Midbrain (tissue), 1 donor: Measurements from ENCODE around the gene SMARCC2.
A peak's percentile ranks its signal among the peaks of the same experiment; 100 is the strongest.

ENCODE experiments used
- DNase-seq: peaks from one replicate; lab custom pipeline; 2025; lab: John Stamatoyannopoulos, UW

Gene SMARCC2

GRCh38 chr12:56189099-56189917 lies at the start of gene SMARCC2:
Gene SMARCC2, minus strand, starts transcription at chr12:56189483. Its CDS starts 22 bp downstream, at chr12:56189461.
- DNase-seq, result peak; percentile 86

GRCh38 chr12:56237552-56237951 lies 48.3 kb upstream of the SMARCC2 start:
- DNase-seq, result no peak

- DNase-seq, result no peak
These were observed 47.7 kb upstream of the SMARCC2 start for GRCh38 chr12:56236985-56237384.

GRCh38 chr12:56236091-56236490 lies 46.8 kb upstream of the SMARCC2 start:
- DNase-seq, result no peak

- no peak for DNase-seq
These were observed 45.6 kb upstream of the SMARCC2 start for GRCh38 chr12:56234746-56235436.

- DNase-seq, result no peak
These were observed 41.9 kb upstream of the SMARCC2 start for GRCh38 chr12:56231184-56231582.

GRCh38 chr12:56230432-56231183 lies 41.3 kb upstream of the SMARCC2 start:
- no peak for DNase-seq

- DNase-seq, result no peak
These were observed 40.7 kb upstream of the SMARCC2 start, which contains the start of gene SLC39A5 for GRCh38 chr12:56229916-56230431. Gene SLC39A5, plus strand, starts transcription at chr12:56230051. Its CDS starts 1,224 bp downstream, at chr12:56231275.

- no peak for DNase-seq
These were observed 39.8 kb upstream of the SMARCC2 start for GRCh38 chr12:56229082-56229481.

GRCh38 chr12:56224954-56225353 lies 35.7 kb upstream of the SMARCC2 start:
- no peak for DNase-seq

GRCh38 chr12:56224102-56224701 lies 34.9 kb upstream of the SMARCC2 start, which contains the start of gene NABP2:
Gene NABP2, plus strand, starts transcription at chr12:56224342. Its CDS starts 515 bp downstream, at chr12:56224857.
- peak; percentile 98 for DNase-seq

GRCh38 chr12:56223571-56224101 lies 34.4 kb upstream of the SMARCC2 start:
- DNase-seq, result no peak

- DNase-seq, result no peak
These were observed 33.2 kb upstream of the SMARCC2 start for GRCh38 chr12:56222531-56222895.

GRCh38 chr12:56221757-56222530 lies 32.7 kb upstream of the SMARCC2 start, which contains the start of gene RNF41:
Gene RNF41, minus strand, starts transcription at chr12:56221922. Its CDS starts 7,875 bp downstream, at chr12:56214047.
- peak; percentile 96 for DNase-seq

- peak; percentile 28 for DNase-seq
These were observed 32.0 kb upstream of the SMARCC2 start for GRCh38 chr12:56221232-56221756.

GRCh38 chr12:56220611-56221231 lies 31.4 kb upstream of the SMARCC2 start:
- peak; percentile 17 for DNase-seq

GRCh38 chr12:56219840-56220239 lies 30.6 kb upstream of the SMARCC2 start:
- DNase-seq, result no peak

GRCh38 chr12:56216461-56216860 lies 27.2 kb upstream of the SMARCC2 start:
- no peak for DNase-seq

- DNase-seq, result no peak
These were observed 24.6 kb upstream of the SMARCC2 start for GRCh38 chr12:56213878-56214277.

- no peak for DNase-seq
These were observed 23.1 kb upstream of the SMARCC2 start for GRCh38 chr12:56212361-56212760.
